HEK293T (cell line): ENCODE measurements around the gene ELMO3.

Experiments
- BHLHE40 ChIP-seq: fragments of 450-650 bp; IDR thresholded peaks from 2 replicates; pipeline ENCODE4 v1.6.1; 2016; ENCODE audit warnings: mild to moderate bottlenecking, moderate library complexity, borderline replicate concordance
- NFRKB ChIP-seq: fragments of 450-650 bp; IDR thresholded peaks from 2 replicates; pipeline ENCODE4 v1.6.1; 2016; ENCODE audit warnings: mild to moderate bottlenecking, moderate library complexity
- PKNOX1 ChIP-seq: fragments of 450-650 bp; IDR thresholded peaks from 2 replicates; pipeline ENCODE4 v1.6.1; 2016
- SUZ12 ChIP-seq: fragments of 450-650 bp; IDR thresholded peaks from 2 replicates; pipeline ENCODE4 v1.6.1; 2016; ENCODE audit warnings: mild to moderate bottlenecking

GRCh38 chr16:67213197-67214019 is 14.5 kb downstream of the ELMO3 start:
- TF ChIP-seq NFRKB (no peak), SUZ12 (no peak), PKNOX1 (no peak), BHLHE40 (no peak)
